PC-3 (cell line): ENCODE data around the gene ITGAL.

Experiments used
- CTCF ChIP-seq: fragments of 300-600 bp; sonication (generic); conservative IDR thresholded peaks from 2 replicates; pipeline ENCODE4 v1.5.1; 2017; ENCODE audit warnings: antibody characterized with exemption, low read depth, mild to moderate bottlenecking, low read length
- EZH2 ChIP-seq: fragments of 300-600 bp; sonication (generic); IDR thresholded peaks from one replicate; pipeline ENCODE4 v1.6.1; 2017; ENCODE audit warnings: antibody characterized with exemption, mild to moderate bottlenecking, low read length; ENCODE audit not compliant: unreplicated experiment
- EZH2phosphoT487 ChIP-seq: fragments of 300-600 bp; sonication (generic); IDR thresholded peaks from 2 replicates; pipeline ENCODE4 v1.6.1; 2018; ENCODE audit warnings: mild to moderate bottlenecking, antibody characterized with exemption, low read length, borderline replicate concordance

- TF ChIP-seq EZH2 (no peak), CTCF (no peak), EZH2phosphoT487 (no peak)
These were observed 13.8 kb upstream of the ITGAL start for GRCh38 chr16:30458561-30459394.
